Stimulated activated CD8-positive, alpha-beta memory T cell treated with anti-CD3 and anti-CD28 coated beads, Interleukin-7, amount 100 ng/mL, for 1 hour (primary cell): ENCODE data around the gene TEX19.
"Not testable (repeated sequence)": the region's sequence is repeated elsewhere in the genome, so short reads cannot be mapped to it uniquely, and the experiment has no call there.

Source experiments
- DNase-seq, 2 donors: peaks; one replicate each; pipeline ENCODE4 v3.0.0-alpha.2; 2020; ENCODE audit warnings: low read depth in 2 of 2

TEX19 gene

GRCh38 chr17:82375359-82376041 lies 16.5 kb downstream of the TEX19 start:
- no peak for DNase-seq

- no peak for DNase-seq
Measured at GRCh38 chr17:82376042-82376730, 17.1 kb downstream of the TEX19 start.

GRCh38 chr17:82377294-82377693 lies 18.2 kb downstream of the TEX19 start:
- DNase-seq, result not testable (repeated sequence)

- no peak for DNase-seq
Measured at GRCh38 chr17:82377924-82378740, 19.1 kb downstream of the TEX19 start.

GRCh38 chr17:82378741-82379021 lies 19.6 kb downstream of the TEX19 start:
- DNase-seq, result no peak

- no peak for DNase-seq
Measured at GRCh38 chr17:82380860-82381702, 22.0 kb downstream of the TEX19 start.

- not testable (repeated sequence) for DNase-seq
Measured at GRCh38 chr17:82381703-82382009, 22.6 kb downstream of the TEX19 start.

GRCh38 chr17:82382220-82382932 lies 23.3 kb downstream of the TEX19 start:
- not testable (repeated sequence) for DNase-seq

- DNase-seq, result no peak
Measured at GRCh38 chr17:82382933-82383255, 23.8 kb downstream of the TEX19 start.

GRCh38 chr17:82383411-82383810 lies 24.4 kb downstream of the TEX19 start:
- DNase-seq, result no peak

- DNase-seq, result no peak
Measured at GRCh38 chr17:82384051-82384729, 25.1 kb downstream of the TEX19 start.

- no peak for DNase-seq
Measured at GRCh38 chr17:82384730-82385481, 25.9 kb downstream of the TEX19 start.

- no peak for DNase-seq
Measured at GRCh38 chr17:82385559-82386254, 26.7 kb downstream of the TEX19 start.

GRCh38 chr17:82386255-82386831 lies 27.3 kb downstream of the TEX19 start:
- no peak for DNase-seq

GRCh38 chr17:82386881-82387704 lies 28.0 kb downstream of the TEX19 start:
- DNase-seq, result no peak

GRCh38 chr17:82387705-82388106 lies 28.7 kb downstream of the TEX19 start:
- DNase-seq, result no peak

GRCh38 chr17:82388223-82388921 lies 29.3 kb downstream of the TEX19 start:
- no peak for DNase-seq

- no peak for DNase-seq
Measured at GRCh38 chr17:82388922-82389283, 29.9 kb downstream of the TEX19 start.
